HEK293T (cell line): ENCODE results near the gene TLE3.

Experiments used
- CTCF ChIA-PET: fragments of 350-600 bp; formaldehyde crosslinking; extraction: SDS; loops from one replicate; lab custom pipeline; 2021; ENCODE audit warnings: antibody characterized with exemption, inconsistent platforms; lab: Yijun Ruan, JAX
- POLR2A ChIA-PET: fragments of 350-600 bp; formaldehyde crosslinking; extraction: SDS; loops from one replicate; lab custom pipeline; 2020; ENCODE audit warnings: antibody characterized with exemption, inconsistent platforms; lab: Yijun Ruan, JAX
- DNase-seq: peaks from one replicate; pipeline ENCODE4 v3.0.0; 2012; ENCODE audit warnings: mixed read lengths; ENCODE audit errors: extremely low spot score
- ARNT ChIP-seq: fragments of 450-650 bp; IDR thresholded peaks from 2 replicates; pipeline ENCODE4 v1.6.1; 2017; ENCODE audit warnings: mild to moderate bottlenecking
- BHLHE40 ChIP-seq: fragments of 450-650 bp; IDR thresholded peaks from 2 replicates; pipeline ENCODE4 v1.6.1; 2016; ENCODE audit warnings: mild to moderate bottlenecking, moderate library complexity, borderline replicate concordance
- CTBP1 ChIP-seq: fragments of 450-650 bp; IDR thresholded peaks from 2 replicates; pipeline ENCODE4 v1.6.1; 2016; ENCODE audit warnings: borderline replicate concordance
- ELF4 ChIP-seq: fragments of 450-650 bp; IDR thresholded peaks from 2 replicates; pipeline ENCODE4 v1.6.1; 2017; ENCODE audit warnings: antibody characterized with exemption
- FOXA1 ChIP-seq: fragments of 450-650 bp; IDR thresholded peaks from 2 replicates; pipeline ENCODE4 v1.6.1; 2016; ENCODE audit warnings: mild to moderate bottlenecking
- FOXK2 ChIP-seq: fragments of 450-650 bp; IDR thresholded peaks from 2 replicates; pipeline ENCODE4 v1.6.1; 2016; ENCODE audit warnings: mild to moderate bottlenecking
- FOXM1 ChIP-seq: fragments of 450-650 bp; IDR thresholded peaks from 2 replicates; pipeline ENCODE4 v1.6.1; 2017; ENCODE audit warnings: mild to moderate bottlenecking, borderline replicate concordance
- HDGF ChIP-seq: fragments of 450-650 bp; IDR thresholded peaks from 2 replicates; pipeline ENCODE4 v1.6.1; 2017; ENCODE audit warnings: antibody characterized with exemption, borderline replicate concordance
- L3MBTL2 ChIP-seq: fragments of 450-650 bp; conservative IDR thresholded peaks from 2 replicates; pipeline ENCODE4 v1.6.1; 2016; ENCODE audit warnings: mild to moderate bottlenecking
- LEF1 ChIP-seq: fragments of 450-650 bp; IDR thresholded peaks from 2 replicates; pipeline ENCODE4 v1.6.1; 2017; ENCODE audit warnings: mild to moderate bottlenecking, borderline replicate concordance
- NFRKB ChIP-seq: fragments of 450-650 bp; IDR thresholded peaks from 2 replicates; pipeline ENCODE4 v1.6.1; 2016; ENCODE audit warnings: mild to moderate bottlenecking, moderate library complexity
- SP1 ChIP-seq: fragments of 450-650 bp; IDR thresholded peaks from 2 replicates; pipeline ENCODE4 v1.6.1; 2017
- SUZ12 ChIP-seq: fragments of 450-650 bp; IDR thresholded peaks from 2 replicates; pipeline ENCODE4 v1.6.1; 2016; ENCODE audit warnings: mild to moderate bottlenecking
- TARDBP ChIP-seq: fragments of 450-650 bp; IDR thresholded peaks from 2 replicates; pipeline ENCODE4 v1.6.1; 2016
- ZNF384 ChIP-seq: fragments of 450-650 bp; IDR thresholded peaks from 2 replicates; pipeline ENCODE4 v1.6.1; 2016
- TF ChIP-seq, protein P1 (sequence below): fragments of 450-650 bp; IDR thresholded peaks from 2 replicates; pipeline ENCODE4 v1.6.1; 2016

Gene TLE3

DNA sequence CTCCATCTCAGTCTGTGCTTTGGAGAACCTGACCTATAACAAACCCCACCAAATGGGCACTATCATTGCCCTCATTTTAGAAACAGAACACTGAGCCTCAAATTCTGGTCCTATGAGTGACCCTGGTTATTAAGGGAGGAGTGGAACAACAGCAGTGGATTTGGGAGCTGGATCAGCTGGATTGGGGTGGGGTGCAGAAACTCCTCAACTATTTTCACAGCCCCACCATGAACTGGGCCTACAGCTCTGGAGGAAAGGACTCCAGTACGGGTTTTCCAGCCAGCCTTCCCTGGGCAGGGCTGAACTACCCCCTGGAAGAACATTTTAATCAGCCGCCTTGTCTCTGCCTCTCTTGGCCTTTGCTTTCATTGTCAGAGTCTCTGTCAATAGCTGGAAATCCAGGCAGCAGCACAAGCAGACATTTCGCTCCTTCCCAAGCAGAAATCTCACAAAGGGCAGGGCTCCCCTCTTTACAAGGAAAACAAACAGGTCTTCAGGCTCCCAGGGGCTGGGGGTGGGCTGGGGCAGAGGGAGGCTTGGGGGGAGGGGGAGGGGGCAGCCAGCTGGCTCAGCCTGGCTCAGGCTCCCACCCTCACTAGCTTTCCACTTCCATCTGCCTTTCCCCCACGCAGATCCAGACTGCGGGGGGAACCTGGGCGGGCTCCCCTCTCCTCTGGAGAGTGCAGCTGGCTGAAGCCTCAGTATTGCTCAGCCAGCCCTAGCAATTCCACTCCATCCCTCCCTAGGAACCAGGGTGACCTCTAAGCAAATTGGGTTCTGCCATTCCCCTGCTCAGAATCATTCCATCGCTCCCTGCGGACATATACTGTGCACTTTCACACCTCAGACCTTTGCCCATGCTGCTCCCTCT lies 13.7 kb upstream of the TLE3 start:
- peak; percentile 96 for TF ChIP-seq ZNF384
- peak; percentile 80 for TF ChIP-seq FOXM1
- TF ChIP-seq ARNT = no peak
- TF ChIP-seq, protein P1, sequence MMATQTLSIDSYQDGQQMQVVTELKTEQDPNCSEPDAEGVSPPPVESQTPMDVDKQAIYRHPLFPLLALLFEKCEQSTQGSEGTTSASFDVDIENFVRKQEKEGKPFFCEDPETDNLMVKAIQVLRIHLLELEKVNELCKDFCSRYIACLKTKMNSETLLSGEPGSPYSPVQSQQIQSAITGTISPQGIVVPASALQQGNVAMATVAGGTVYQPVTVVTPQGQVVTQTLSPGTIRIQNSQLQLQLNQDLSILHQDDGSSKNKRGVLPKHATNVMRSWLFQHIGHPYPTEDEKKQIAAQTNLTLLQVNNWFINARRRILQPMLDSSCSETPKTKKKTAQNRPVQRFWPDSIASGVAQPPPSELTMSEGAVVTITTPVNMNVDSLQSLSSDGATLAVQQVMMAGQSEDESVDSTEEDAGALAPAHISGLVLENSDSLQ = peak; percentile 57; the same call in 1 of the 2 replicates
- no peak for TF ChIP-seq CTBP1
- TF ChIP-seq ELF4 = no peak
- peak; percentile 79 for DNase-seq
- CTCF ChIA-PET = interaction anchor here (1.5 to 1.8 kb wide), 2 partner anchors 8 to 10 kb away, joined by 5 to 7 read pairs; no protein-coding TSS in a partner anchor
- POLR2A ChIA-PET = interaction anchor here (0.9 to 5.2 kb wide), 4 partner anchors 11 to 143 kb away, joined by 3 to 108 read pairs (median 3); partner anchors contain the start of gene TLE3

DNA sequence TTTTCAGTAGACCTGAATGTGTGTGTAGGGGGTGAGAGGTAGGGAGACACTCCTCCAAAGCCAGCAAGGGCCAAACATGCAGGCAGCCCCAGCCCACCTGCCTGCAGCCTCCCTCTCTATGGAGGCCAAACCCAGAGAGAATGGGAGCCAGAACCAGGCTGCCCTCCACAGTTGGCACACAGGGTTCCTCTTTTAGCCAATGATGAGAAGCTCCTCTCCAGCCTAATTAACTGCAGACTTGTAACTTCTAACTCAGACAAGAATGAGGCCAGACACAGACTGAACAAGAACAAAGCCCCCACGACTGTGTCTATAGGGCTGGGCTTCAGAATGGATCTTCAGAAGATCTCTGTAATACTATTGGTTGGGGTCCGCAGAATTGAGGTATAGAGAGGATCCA lies 12.3 kb upstream of the TLE3 start:
- DNase-seq = no peak
- CTCF ChIA-PET = no interaction called here
- TF ChIP-seq BHLHE40 = no peak
- no peak for TF ChIP-seq NFRKB
- no peak for TF ChIP-seq TARDBP
- no peak for TF ChIP-seq FOXA1
- no peak for TF ChIP-seq ZNF384
- no peak for TF ChIP-seq SUZ12
- TF ChIP-seq SP1 = no peak
- no peak for TF ChIP-seq CTBP1
- TF ChIP-seq LEF1 = no peak
- TF ChIP-seq FOXM1 = no peak
- TF ChIP-seq, protein P1 = no peak
- TF ChIP-seq L3MBTL2 = no peak
- no peak for TF ChIP-seq HDGF
- no peak for TF ChIP-seq FOXK2
- no peak for TF ChIP-seq ELF4
- no peak for TF ChIP-seq ARNT
- POLR2A ChIA-PET = interaction anchor here (1.4 to 5.2 kb wide), 2 partner anchors 10 to 144 kb away, joined by 3 to 108 read pairs; partner anchors contain the start of gene TLE3

DNA sequence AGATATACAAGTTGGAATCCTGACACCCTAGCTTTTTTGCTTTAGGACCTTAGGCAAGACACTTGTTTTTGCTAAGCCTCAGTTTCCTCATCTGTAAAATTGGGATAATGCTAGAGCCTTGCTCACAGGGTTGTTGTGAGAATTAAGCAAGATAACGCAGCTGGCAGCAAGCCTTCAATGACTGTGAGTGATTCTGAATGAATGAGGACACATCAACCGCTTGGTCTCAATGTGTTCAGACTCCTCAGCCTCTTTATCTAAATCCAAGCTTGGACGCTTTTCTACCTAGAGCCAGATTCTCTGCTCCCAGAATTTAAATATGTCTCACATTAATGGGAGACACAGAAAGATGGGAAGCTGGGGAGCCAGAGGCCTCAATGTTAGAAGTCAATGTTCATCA lies 11.8 kb upstream of the TLE3 start:
- no peak for DNase-seq
- CTCF ChIA-PET = no interaction called here
- no peak for TF ChIP-seq SUZ12
- no peak for TF ChIP-seq ARNT
- no peak for TF ChIP-seq HDGF
- TF ChIP-seq L3MBTL2 = no peak
- TF ChIP-seq, protein P1 = no peak
- TF ChIP-seq BHLHE40 = no peak
- TF ChIP-seq ELF4 = no peak
- TF ChIP-seq SP1 = no peak
- no peak for TF ChIP-seq FOXK2
- no peak for TF ChIP-seq TARDBP
- POLR2A ChIA-PET = interaction anchor here (5.2 kb wide), 1 partner anchor 9 kb away, joined by 108 read pairs; the partner anchor contains the start of gene TLE3

DNA sequence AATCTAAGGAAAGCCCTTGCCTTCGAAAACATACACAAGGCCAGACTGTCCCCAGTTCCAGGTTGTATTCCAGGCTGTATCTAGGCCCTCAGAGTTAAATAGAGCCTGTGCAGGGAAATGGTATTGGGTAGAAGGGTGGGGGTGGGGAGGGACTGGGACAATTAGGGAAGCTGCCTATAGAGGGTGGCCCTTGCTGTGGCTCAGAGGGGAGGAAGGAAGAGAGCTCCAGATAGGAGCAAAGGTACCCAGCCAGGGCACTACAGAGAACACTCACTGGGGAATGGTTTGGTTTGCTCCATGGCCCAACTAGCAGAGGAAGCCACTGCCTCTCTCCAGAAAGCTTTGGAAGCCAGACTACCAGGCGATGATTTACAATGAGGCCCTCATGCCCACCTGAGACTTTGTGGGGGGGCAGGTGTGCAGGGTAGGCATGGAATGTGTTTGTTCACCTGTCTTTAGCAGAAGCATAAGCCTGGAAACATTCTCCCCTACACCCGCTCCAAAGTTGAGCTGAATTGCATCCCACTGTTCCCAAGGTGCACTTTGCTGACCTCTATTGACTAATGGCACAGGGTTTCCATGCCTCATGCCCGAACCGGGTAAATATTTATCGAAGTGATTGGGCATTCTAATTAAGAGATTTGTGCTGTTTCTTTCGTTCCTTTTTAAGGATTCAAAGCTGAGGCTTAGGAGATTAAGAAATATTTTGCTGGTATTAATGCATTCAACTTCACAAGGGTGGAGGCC lies 6.3 kb upstream of the TLE3 start:
- POLR2A ChIA-PET = no interaction called here
- no peak for DNase-seq
- TF ChIP-seq FOXM1 (no peak), HDGF (no peak), ELF4 (no peak), SUZ12 (no peak), NFRKB (no peak), L3MBTL2 (no peak)
- CTCF ChIA-PET = interaction anchor here (0.5 to 1.1 kb wide), 3 partner anchors 50 to 465 kb away, joined by 3 to 5 read pairs (median 4); no protein-coding TSS in a partner anchor

DNA sequence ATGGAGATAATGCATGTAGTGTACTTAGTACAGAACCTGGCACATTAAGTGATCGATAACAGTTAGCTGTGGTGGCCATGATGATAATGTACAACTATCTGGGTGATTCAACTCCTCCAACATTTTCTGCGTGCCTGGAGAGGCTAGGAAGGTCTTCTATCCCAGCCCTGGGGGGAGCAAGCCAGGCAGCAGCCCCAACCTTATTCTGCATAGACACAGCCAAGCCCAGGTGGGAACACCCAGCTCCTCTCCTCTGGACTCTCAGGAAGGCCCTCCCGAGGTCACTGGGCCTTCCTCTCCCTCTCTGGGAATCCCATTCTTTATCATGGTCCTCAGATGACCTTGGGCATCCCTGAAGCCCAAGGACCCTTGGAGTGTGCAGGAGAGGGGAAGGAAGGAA lies 5.1 kb upstream of the TLE3 start:
- no peak for DNase-seq
- TF ChIP-seq CTBP1 = no peak
- TF ChIP-seq NFRKB = no peak
- TF ChIP-seq, protein P1 = no peak
- no peak for TF ChIP-seq LEF1
- no peak for TF ChIP-seq HDGF
- no peak for TF ChIP-seq ZNF384
- no peak for TF ChIP-seq L3MBTL2
- TF ChIP-seq ARNT = no peak
- CTCF ChIA-PET = interaction anchor here (1.2 kb wide), 1 partner anchor 9 kb away, joined by 5 read pairs; no protein-coding TSS in a partner anchor
- POLR2A ChIA-PET = interaction anchor here (6.9 kb wide), 1 partner anchor 8 kb away, joined by 108 read pairs; no protein-coding TSS in a partner anchor
